SK-N-SH (cell line): Measurements from ENCODE around the gene RPL7A. TPM values are rescaled to one million over a fixed set of nuclear protein-coding genes. Genes with fewer than 3 reads are reported as not detected.
"Not testable (repeated sequence)": the region's sequence is repeated elsewhere in the genome, so short reads cannot be mapped to it uniquely, and the experiment has no call there.

Experiments used
- CTCF ChIA-PET: fragments of 300-600, 350-600 bp; formaldehyde crosslinking; extraction: SDS; loops from one replicate; lab custom pipeline; 2021; lab: Yijun Ruan, JAX
- POLR2A ChIA-PET: fragments of 350-600 bp; sonication (Branson Sonifier 250); formaldehyde crosslinking; extraction: SDS; loops from one replicate; lab custom pipeline; 2020; ENCODE audit warnings: antibody characterized with exemption, inconsistent platforms; lab: Yijun Ruan, JAX
- DNase-seq: peaks from one replicate; pipeline ENCODE4 v3.0.0; 2012
- H2AFZ ChIP-seq: fragments of 200-600 bp; sonication (generic); 2 replicates; pipeline ENCODE4 v1.8.1; 2016; ENCODE audit warnings: antibody characterized with exemption, mild to moderate bottlenecking, low read depth
- H3F3A ChIP-seq: fragments of 200-600 bp; sonication (generic); replicated peaks from 2 replicates; pipeline ENCODE3; 2016; ENCODE audit warnings: antibody characterized with exemption, mild to moderate bottlenecking; ENCODE audit not compliant: insufficient read depth
- H3K27ac ChIP-seq, 2 experiments: fragments of 200-500 bp in 1 of 2; fragments of 200-600 bp in 1 of 2; sonication (Bioruptor generic) in 1 of 2; sonication (generic), shearing (Covaris generic) in 1 of 2; 2 replicates each; pipeline versions ENCODE4 v1.5.1 to v1.6.1; 2014 to 2016; ENCODE audit warnings: low read depth in 2 of 2, inconsistent platforms in 1 of 2, low read length in 1 of 2, mild to moderate bottlenecking in 1 of 2, mixed read lengths in 1 of 2
- H3K27me3 ChIP-seq: fragments of 200-600 bp; sonication (generic), shearing (Covaris generic); 2 replicates; pipeline ENCODE4 v1.6.1; 2016; ENCODE audit warnings: mixed run types; ENCODE audit not compliant: insufficient read depth
- H3K36me3 ChIP-seq, 2 experiments: fragments of 200-500 bp in 1 of 2; fragments of 200-600 bp in 1 of 2; sonication (Bioruptor generic) in 1 of 2; sonication (generic) in 1 of 2; replicated peaks in 1 of 2; 2 replicates each; pipeline versions ENCODE3 to v1.5.1; 2014 to 2016; ENCODE audit warnings: low read length in 1 of 2, mild to moderate bottlenecking in 1 of 2; ENCODE audit not compliant: insufficient read depth in 2 of 2, control insufficient read depth in 1 of 2
- H3K4me1 ChIP-seq, 2 experiments: fragments of 200-500 bp in 1 of 2; fragments of 200-600 bp in 1 of 2; sonication (Bioruptor generic) in 1 of 2; sonication (generic), shearing (Covaris generic) in 1 of 2; 2 replicates each; pipeline versions ENCODE4 v1.5.1 to v1.6.1; 2014 to 2016; ENCODE audit warnings: low read depth in 1 of 2, low read length in 1 of 2, mixed run types in 1 of 2; ENCODE audit not compliant: insufficient read depth in 2 of 2, control insufficient read depth in 1 of 2
- H3K4me2 ChIP-seq: fragments of 200-600 bp; sonication (generic), shearing (Covaris generic); 2 replicates; pipeline ENCODE4 v1.6.1; 2017; ENCODE audit warnings: mixed run types
- H3K4me3 ChIP-seq, 2 experiments: fragments of 200-500 bp in 1 of 2; fragments of 200-600 bp in 1 of 2; sonication (Bioruptor generic) in 1 of 2; sonication (generic), shearing (Covaris generic) in 1 of 2; 2 replicates each; pipeline versions ENCODE4 v1.5.1 to v1.8.1; 2014 to 2016; ENCODE audit warnings: low read depth in 2 of 2, inconsistent platforms in 1 of 2, low read length in 1 of 2, mild to moderate bottlenecking in 1 of 2, mixed read lengths in 1 of 2, moderate library complexity in 1 of 2
- H3K79me2 ChIP-seq: fragments of 200-600 bp; sonication (generic); 2 replicates; pipeline ENCODE4 v1.8.1; 2017; ENCODE audit warnings: mild to moderate bottlenecking; ENCODE audit not compliant: insufficient read depth
- H3K9ac ChIP-seq: fragments of 200-600 bp; sonication (generic); 2 replicates; pipeline ENCODE4 v1.6.1; 2017; ENCODE audit warnings: mixed run types
- H3K9me2 ChIP-seq: fragments of 200-600 bp; sonication (generic); 2 replicates; pipeline ENCODE4 v1.6.1; 2017; ENCODE audit warnings: mixed run types
- H3K9me3 ChIP-seq: fragments of 200-600 bp; sonication (generic); 2 replicates; pipeline ENCODE4 v1.6.1; 2017; ENCODE audit warnings: mixed run types, mild to moderate bottlenecking, moderate library complexity
- H4K20me1 ChIP-seq: fragments of 200-600 bp; sonication (generic); 2 replicates; pipeline ENCODE4 v1.6.1; 2017; ENCODE audit warnings: mild to moderate bottlenecking, mixed run types; ENCODE audit not compliant: insufficient read depth
- FOSL2 ChIP-seq: IDR thresholded peaks from 2 replicates; pipeline ENCODE4 v1.4.0; 2012; ENCODE audit warnings: low read depth, mild to moderate bottlenecking, moderate library complexity, borderline replicate concordance
- GATA2 ChIP-seq: sonication (generic); formaldehyde crosslinking; IDR thresholded peaks from 2 replicates; pipeline ENCODE4 v1.5.0; 2020; ENCODE audit warnings: mild to moderate bottlenecking, missing genetic modification reagents
- JUND ChIP-seq: IDR thresholded peaks from 2 replicates; pipeline ENCODE4 v1.4.0; 2012
- MEF2A ChIP-seq: IDR thresholded peaks from 2 replicates; pipeline ENCODE4 v1.4.0; 2012; ENCODE audit warnings: low read depth, borderline replicate concordance
- NFIC ChIP-seq: IDR thresholded peaks from 2 replicates; pipeline ENCODE4 v1.4.0; 2012; ENCODE audit warnings: borderline replicate concordance
- NRF1 ChIP-seq: IDR thresholded peaks from 2 replicates; pipeline ENCODE4 v1.6.1; 2012; ENCODE audit warnings: low read depth, mild to moderate bottlenecking, low read length
- POLR2AphosphoS5 ChIP-seq: IDR thresholded peaks from 2 replicates; pipeline ENCODE4 v1.6.1; 2012; ENCODE audit warnings: low read depth, low read length
- RCOR1 ChIP-seq: fragments of 150-350 bp; IDR thresholded peaks from 2 replicates; pipeline ENCODE4 v1.6.1; 2017; ENCODE audit warnings: antibody characterized with exemption, low read length
- RXRA ChIP-seq: IDR thresholded peaks from 2 replicates; pipeline ENCODE4 v1.4.0; 2012; ENCODE audit warnings: low read depth, mild to moderate bottlenecking, borderline replicate concordance
- TEAD4 ChIP-seq: IDR thresholded peaks from 2 replicates; pipeline ENCODE4 v1.4.0; 2012; ENCODE audit warnings: mild to moderate bottlenecking, borderline replicate concordance; ENCODE audit not compliant: insufficient read depth
- WGBS: methylation state at CpG from one replicate; pipeline ENCODE4 v1.1.6; 2017; ENCODE audit warnings: low lambda C conversion rate; 5-methylcytosine and 5-hydroxymethylcytosine counted together
- polyA plus RNA-seq, 3 experiments: library from polyadenylated mRNA; depleted of rRNA; stranded (reverse); fragments of >200 nt; gene quantifications; 2 replicates each; pipeline ENCODE4 v1.2.3, GENCODE V29; 2012
- TF ChIP-seq, protein P1 (sequence below): fragments of 150-350 bp; IDR thresholded peaks from 2 replicates; pipeline ENCODE4 v1.6.1; 2016; ENCODE audit warnings: mild to moderate bottlenecking, low read depth, low read length

The RPL7A gene
- polyA plus RNA-seq, 1 of the 3 experiments (the other 2 are of a cell fraction), result 4,121 TPM

DNA sequence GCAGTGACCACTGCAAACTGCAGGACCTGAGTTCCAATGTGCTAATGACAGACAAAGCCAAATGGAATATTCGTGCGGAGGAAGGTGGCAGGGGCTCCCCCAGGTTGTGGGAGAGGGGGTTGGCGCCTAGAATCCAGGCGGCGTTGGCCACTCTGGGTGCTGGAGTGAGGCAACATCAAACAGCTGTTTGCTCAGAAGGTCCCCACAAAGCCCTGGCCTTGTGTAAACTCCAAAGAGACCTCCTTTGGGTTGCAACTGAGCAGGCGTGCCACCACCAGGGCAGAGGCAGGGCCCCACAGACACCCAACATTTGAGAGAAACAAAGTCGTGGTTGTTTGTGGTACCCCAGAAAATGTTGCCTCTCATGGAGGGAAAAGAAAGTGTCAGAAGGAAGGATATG lies 42.7 kb downstream of the RPL7A start (continued):
- TF ChIP-seq, protein P1, sequence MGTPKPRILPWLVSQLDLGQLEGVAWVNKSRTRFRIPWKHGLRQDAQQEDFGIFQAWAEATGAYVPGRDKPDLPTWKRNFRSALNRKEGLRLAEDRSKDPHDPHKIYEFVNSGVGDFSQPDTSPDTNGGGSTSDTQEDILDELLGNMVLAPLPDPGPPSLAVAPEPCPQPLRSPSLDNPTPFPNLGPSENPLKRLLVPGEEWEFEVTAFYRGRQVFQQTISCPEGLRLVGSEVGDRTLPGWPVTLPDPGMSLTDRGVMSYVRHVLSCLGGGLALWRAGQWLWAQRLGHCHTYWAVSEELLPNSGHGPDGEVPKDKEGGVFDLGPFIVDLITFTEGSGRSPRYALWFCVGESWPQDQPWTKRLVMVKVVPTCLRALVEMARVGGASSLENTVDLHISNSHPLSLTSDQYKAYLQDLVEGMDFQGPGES, result no peak
- no peak for TF ChIP-seq RXRA
- no peak for TF ChIP-seq NFIC
- TF ChIP-seq RCOR1, result no peak
- no peak for TF ChIP-seq JUND
- TF ChIP-seq POLR2AphosphoS5, result no peak
- no peak for TF ChIP-seq FOSL2
- no peak for TF ChIP-seq TEAD4
- TF ChIP-seq MEF2A, result no peak
- no peak for TF ChIP-seq NRF1
- TF ChIP-seq, all 33 proteins: peak for 0

DNA sequence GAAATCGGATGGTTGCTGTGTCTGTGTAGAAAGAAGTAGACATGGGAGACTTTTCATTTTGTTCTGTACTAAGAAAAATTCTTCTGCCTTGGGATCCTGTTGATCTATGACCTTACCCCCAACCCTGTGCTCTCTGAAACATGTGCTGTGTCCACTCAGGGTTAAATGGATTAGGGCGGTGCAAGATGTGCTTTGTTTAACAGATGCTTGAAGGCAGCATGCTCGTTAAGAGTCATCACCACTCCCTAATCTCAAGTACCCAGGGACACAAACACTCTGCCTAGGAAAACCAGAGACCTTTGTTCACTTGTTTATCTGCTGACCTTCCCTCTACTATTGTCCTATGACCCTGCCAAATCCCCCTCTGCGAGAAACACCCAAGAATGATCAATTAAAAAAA lies 43.4 kb downstream of the RPL7A start:
- H3K79me2 ChIP-seq, H3K4me2 ChIP-seq, H3K4me3 ChIP-seq, H3K9me3 ChIP-seq, H2AFZ ChIP-seq, DNase-seq, H3F3A ChIP-seq, H4K20me1 ChIP-seq, H3K36me3 ChIP-seq, H3K4me1 ChIP-seq, H3K9ac ChIP-seq, H3K27me3 ChIP-seq, POLR2A ChIA-PET, CTCF ChIA-PET, H3K27ac ChIP-seq, H3K9me2 ChIP-seq: not testable (repeated sequence)
- WGBS, result 8% methylated on average over 1 of the region's 4 CpGs

DNA sequence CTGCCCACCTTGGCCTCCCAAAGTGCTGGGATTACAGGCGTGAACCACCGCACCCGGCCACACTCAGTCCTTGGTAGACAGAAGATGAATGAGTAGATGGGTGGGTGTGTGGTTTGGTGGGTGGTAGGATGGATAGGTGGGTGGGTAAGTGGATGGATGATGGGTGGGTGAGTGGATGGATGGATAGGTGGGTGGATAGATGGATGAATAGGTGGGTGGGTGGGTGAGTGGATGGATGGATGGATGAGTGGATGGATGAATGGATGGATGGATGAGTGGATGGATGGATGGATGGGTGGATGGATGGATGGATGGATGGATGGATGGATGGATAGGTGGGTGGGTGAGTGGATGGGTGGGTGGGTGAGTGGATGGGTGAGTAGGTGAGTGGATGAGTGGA lies 44.3 kb downstream of the RPL7A start:
- H3K9ac ChIP-seq, H2AFZ ChIP-seq, H3K4me2 ChIP-seq, H3K4me1 ChIP-seq, DNase-seq, H3K36me3 ChIP-seq, H3K9me2 ChIP-seq, H4K20me1 ChIP-seq, H3K27me3 ChIP-seq, POLR2A ChIA-PET, H3K4me3 ChIP-seq, H3K9me3 ChIP-seq, H3F3A ChIP-seq, CTCF ChIA-PET, H3K27ac ChIP-seq, H3K79me2 ChIP-seq: not testable (repeated sequence)
- 80% methylated on average over 3 of the region's 3 CpGs for WGBS

DNA sequence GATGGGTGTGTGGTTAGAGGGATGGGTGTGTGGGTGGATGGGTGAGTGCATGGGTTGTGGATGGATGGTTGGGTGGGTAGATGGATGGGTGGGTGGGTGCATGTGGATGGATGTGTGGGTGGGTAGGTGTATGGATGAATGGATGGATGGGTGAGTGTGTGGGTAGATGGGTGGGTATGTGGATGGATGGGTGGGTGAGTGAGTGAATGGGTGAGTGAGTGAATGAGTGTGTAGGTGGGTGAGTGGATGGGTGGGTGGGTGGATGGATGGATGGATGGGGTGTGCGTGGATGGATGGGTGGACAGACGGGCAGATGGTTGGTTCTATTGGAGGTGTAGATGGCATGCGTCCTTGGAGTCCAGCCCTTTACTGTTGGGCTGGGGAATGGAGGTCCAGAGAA lies 45.4 kb downstream of the RPL7A start:
- Histone ChIP-seq H3K27me3 (no peaks in the 10 kb centered on the region), H3K27ac (no peak overlapping the region), H3K4me3 (no peak overlapping the region), H3F3A (no peaks in the 10 kb centered on the region), H3K4me1 (no peaks in the 10 kb centered on the region), H3K36me3 (no peaks in the 10 kb centered on the region), H2AFZ (no peak overlapping the region), H3K4me2 (no peak overlapping the region), H3K9me2 (no peaks in the 10 kb centered on the region), H3K9me3 (no peaks in the 10 kb centered on the region), H3K9ac (no peak overlapping the region), H3K79me2 (no peaks in the 10 kb centered on the region)
- no peak for DNase-seq
- CTCF ChIA-PET, result interaction anchor here (1.0 kb wide), 1 partner anchor 17 kb away, joined by 3 read pairs; no protein-coding TSS in a partner anchor
- 45% methylated on average over 3 of the region's 3 CpGs for WGBS
- TF ChIP-seq GATA2 (CRISPR knock-in tag) (no peak), JUND (no peak), NFIC (no peak), TEAD4 (no peak)
- TF ChIP-seq, all 33 proteins: peak for 0
- POLR2A ChIA-PET, result no interaction called here
- H4K20me1 ChIP-seq, result no peaks in the 10 kb centered on the region
